H1 (cell line): ENCODE results near the gene FFAR2. TPM values are rescaled to one million over a fixed set of nuclear protein-coding genes. Genes with fewer than 3 reads are reported as not detected.

ENCODE experiments used
- CTCF ChIA-PET: fragments of 300-600 bp; sonication (Branson Sonifier 250); formaldehyde crosslinking; loops from one replicate; lab custom pipeline; 2021; ENCODE audit not compliant: partially characterized antibody; lab: Charles Lee
- POLR2A ChIA-PET: fragments of 300-600 bp; sonication (Branson Sonifier 250); formaldehyde crosslinking; loops from one replicate; lab custom pipeline; 2021; ENCODE audit warnings: inconsistent platforms; ENCODE audit not compliant: partially characterized antibody; lab: Charles Lee
- DNase-seq, 2 experiments: peaks; one replicate each; pipeline versions ENCODE4 v3.0.0 to v3.0.0-alpha.2; 2010 to 2022; ENCODE audit warnings: low spot score in 2 of 2, low read depth in 1 of 2, mixed read lengths in 1 of 2
- FAIRE-seq: peaks from 2 replicates; lab custom pipeline; 2011; peaks lifted over from hg19 to GRCh38; lab: Jason Lieb, UNC
- H2AFZ ChIP-seq: 2 replicates; pipeline ENCODE4 v1.8.1; 2012; ENCODE audit warnings: low read length, inconsistent platforms
- H2AK5ac ChIP-seq: 2 replicates; pipeline ENCODE4 v1.6.1; 2013; ENCODE audit warnings: low read depth, low read length
- H2BK120ac ChIP-seq: replicated peaks from 2 replicates; pipeline ENCODE3; 2013; ENCODE audit warnings: low read depth, low read length, inconsistent platforms
- H2BK12ac ChIP-seq: 2 replicates; pipeline ENCODE4 v1.6.1; 2013; ENCODE audit warnings: low read depth, low read length
- H2BK15ac ChIP-seq: 2 replicates; pipeline ENCODE4 v1.6.1; 2013; ENCODE audit warnings: low read length
- H2BK20ac ChIP-seq: 2 replicates; pipeline ENCODE4 v1.6.1; 2013; ENCODE audit warnings: low read length
- H2BK5ac ChIP-seq: 2 replicates; pipeline ENCODE4 v1.6.1; 2013; ENCODE audit warnings: low read depth, low read length
- H3K14ac ChIP-seq: 2 replicates; pipeline ENCODE4 v1.6.1; 2013; ENCODE audit warnings: inconsistent platforms; ENCODE audit not compliant: insufficient read length
- H3K18ac ChIP-seq: 2 replicates; pipeline ENCODE4 v1.6.1; 2013; ENCODE audit warnings: low read length; ENCODE audit errors: extremely low read depth
- H3K23ac ChIP-seq: 2 replicates; pipeline ENCODE4 v1.6.1; 2013; ENCODE audit warnings: inconsistent platforms; ENCODE audit not compliant: insufficient read length
- H3K23me2 ChIP-seq: 2 replicates; pipeline ENCODE4 v1.6.1; 2013; ENCODE audit warnings: low read depth, low read length
- H3K27ac ChIP-seq: 2 replicates; pipeline ENCODE4 v1.6.1; 2011; ENCODE audit warnings: low read depth, low read length, inconsistent platforms
- H3K27me3 ChIP-seq, 4 experiments: replicated peaks in 1 of 4; 1 replicate in 1 of 4; 2 replicates in 3 of 4; pipeline versions ENCODE4 v1.6.1 to v1.8.1; 2011 to 2013; ENCODE audit warnings: low read length in 3 of 4, mild to moderate bottlenecking in 3 of 4, inconsistent platforms in 2 of 4, mixed read lengths in 2 of 4, moderate library complexity in 1 of 4; ENCODE audit not compliant: control insufficient read depth in 3 of 4, insufficient read depth in 3 of 4; ENCODE audit errors: extremely low read depth in 1 of 4
- H3K36me3 ChIP-seq, 4 experiments: 2 replicates each; pipeline versions ENCODE4 v1.6.1 to v1.8.1; 2011 to 2013; ENCODE audit warnings: mild to moderate bottlenecking in 4 of 4, low read length in 3 of 4, moderate library complexity in 2 of 4, control low read depth in 1 of 4, inconsistent platforms in 1 of 4; ENCODE audit not compliant: insufficient read depth in 4 of 4, control insufficient read depth in 2 of 4
- H3K4ac ChIP-seq: replicated peaks from 2 replicates; pipeline ENCODE3; 2013; ENCODE audit warnings: low read length, low read depth, mixed read lengths, inconsistent platforms; ENCODE audit not compliant: insufficient read length
- H3K4me1 ChIP-seq, 4 experiments: replicated peaks in 1 of 4; 1 replicate in 1 of 4; 2 replicates in 3 of 4; pipeline versions ENCODE4 v1.6.1 to v1.8.1; 2011 to 2013; ENCODE audit warnings: low read length in 3 of 4, inconsistent platforms in 2 of 4, mixed read lengths in 1 of 4; ENCODE audit not compliant: insufficient read depth in 4 of 4, control insufficient read depth in 3 of 4
- H3K4me2 ChIP-seq, 2 experiments: 2 replicates each; pipeline versions ENCODE4 v1.6.1 to v1.8.1; 2011 to 2013; ENCODE audit warnings: low read depth in 2 of 2, low read length in 2 of 2, control low read depth in 1 of 2, inconsistent platforms in 1 of 2, mild to moderate bottlenecking in 1 of 2; ENCODE audit not compliant: insufficient read depth in 1 of 2
- H3K4me3 ChIP-seq, 4 experiments: fragments of 200-600, 300-600 bp in 1 of 4; sonication (generic), shearing (Covaris generic), sonication (Bioruptor Twin) in 1 of 4; 2 replicates each; pipeline versions ENCODE4 v1.5.1 to v1.8.1; 2011 to 2016; ENCODE audit warnings: low read length in 4 of 4, low read depth in 3 of 4, control low read depth in 2 of 4, inconsistent platforms in 2 of 4, mild to moderate bottlenecking in 2 of 4, mixed read lengths in 1 of 4, moderate library complexity in 1 of 4; ENCODE audit not compliant: insufficient read depth in 2 of 4; ENCODE audit errors: extremely low read depth in 1 of 4
- H3K56ac ChIP-seq: replicated peaks from 2 replicates; pipeline ENCODE3; 2013; ENCODE audit warnings: low read depth, mild to moderate bottlenecking, mixed read lengths, low read length, inconsistent platforms; ENCODE audit not compliant: insufficient read length
- H3K79me1 ChIP-seq: 2 replicates; pipeline ENCODE4 v1.6.1; 2013; ENCODE audit warnings: low read depth, low read length, control low read depth
- H3K79me2 ChIP-seq, 2 experiments: 2 replicates each; pipeline versions ENCODE4 v1.6.1 to v1.8.1; 2012 to 2013; ENCODE audit warnings: low read length in 2 of 2, mild to moderate bottlenecking in 2 of 2, inconsistent platforms in 1 of 2; ENCODE audit not compliant: insufficient read depth in 2 of 2, control insufficient read depth in 1 of 2
- H3K9ac ChIP-seq, 4 experiments: replicated peaks in 1 of 4; 1 replicate in 1 of 4; 2 replicates in 3 of 4; pipeline versions ENCODE4 v1.6.1 to v1.8.1; 2011 to 2013; ENCODE audit warnings: low read depth in 3 of 4, low read length in 3 of 4, control low read depth in 2 of 4, mild to moderate bottlenecking in 2 of 4, moderate library complexity in 2 of 4, inconsistent platforms in 1 of 4; ENCODE audit errors: extremely low read depth in 1 of 4
- H3K9me3 ChIP-seq, 2 experiments: 2 replicates each; pipeline versions ENCODE4 v1.6.1 to v1.8.1; 2012 to 2013; ENCODE audit warnings: mild to moderate bottlenecking in 2 of 2, moderate library complexity in 2 of 2, control low read depth in 1 of 2, inconsistent platforms in 1 of 2, low read depth in 1 of 2, low read length in 1 of 2, mixed read lengths in 1 of 2; ENCODE audit not compliant: insufficient read depth in 2 of 2
- H4K20me1 ChIP-seq, 2 experiments: replicated peaks in 1 of 2; 2 replicates each; pipeline versions ENCODE3 to v1.8.1; 2011 to 2013; ENCODE audit warnings: inconsistent platforms in 2 of 2, low read length in 2 of 2, mild to moderate bottlenecking in 1 of 2; ENCODE audit not compliant: insufficient read depth in 2 of 2, control insufficient read depth in 1 of 2
- H4K5ac ChIP-seq: 2 replicates; pipeline ENCODE4 v1.6.1; 2013; ENCODE audit warnings: low read length, low read depth, mixed read lengths, inconsistent platforms; ENCODE audit not compliant: insufficient read length
- H4K8ac ChIP-seq: 2 replicates; pipeline ENCODE4 v1.8.0; 2013; ENCODE audit warnings: mild to moderate bottlenecking, moderate library complexity, low read length, inconsistent platforms; ENCODE audit not compliant: insufficient read depth; ENCODE audit errors: extremely low read depth
- H4K91ac ChIP-seq: replicated peaks from 2 replicates; pipeline ENCODE3; 2013; ENCODE audit warnings: low read length, mixed read lengths, inconsistent platforms; ENCODE audit not compliant: insufficient read length
- CBX5 ChIP-seq: fragments of 300-800, 300-1000 bp; sonication (generic); IDR thresholded peaks from 2 replicates; pipeline ENCODE4 v1.7.1; 2016; ENCODE audit warnings: antibody characterized with exemption, low read length, low read depth
- SIX5 ChIP-seq: IDR thresholded peaks from 2 replicates; pipeline ENCODE4 v1.6.1; 2011; ENCODE audit warnings: mild to moderate bottlenecking, low read depth, low read length
- SRF ChIP-seq: IDR thresholded peaks from 2 replicates; pipeline ENCODE4 v1.6.1; 2011; ENCODE audit warnings: mild to moderate bottlenecking, low read depth, low read length, moderate library complexity
- WGBS, 2 experiments: shearing (Covaris generic) in 1 of 2; methylation state at CpG; one replicate each; pipeline versions ENCODE4 v1.1.6 to v1.1.7; 2013 to 2015; ENCODE audit warnings: low lambda C conversion rate in 2 of 2, mixed read lengths in 2 of 2, inconsistent platforms in 1 of 2, low coverage in 1 of 2, missing lambda C conversion rate in 1 of 2; ENCODE audit not compliant: insufficient replicate concordance in 2 of 2, insufficient coverage in 1 of 2, insufficient read length in 1 of 2; ENCODE audit errors: extremely low coverage in 1 of 2, missing lambda C conversion rate in 1 of 2; 5-methylcytosine and 5-hydroxymethylcytosine counted together
- polyA plus RNA-seq, 7 experiments: library from polyadenylated mRNA; depleted of rRNA in 3 of 7; stranded (reverse) in 5 of 7; unstranded in 2 of 7; fragments of >200 nt in 5 of 7; fragments of 200-250 nt in 2 of 7; gene quantifications; 1 replicate in 5 of 7; 2 replicates in 1 of 7; 4 replicates in 1 of 7; pipeline versions ENCODE4 v1.2.1 to v1.2.3, GENCODE V29; 2011 to 2013; ENCODE audit warnings: missing spikeins in 2 of 7, mixed read lengths in 2 of 7
- total RNA-seq: library from RNA; stranded (reverse); fragmentation: NEBNext Ultra II Directional; extraction: Animal tissue kit (Norgen Biotek cat#: 25700); gene quantifications from 2 replicates; pipeline ENCODE4 v1.2.1, GENCODE V29; 2021

Gene FFAR2
- total and polyA plus RNA-seq, 2 of the 8 experiments (the other 6 are each of a cell fraction or from before 2014, with no cell fraction given): not detected

- H3K79me2 ChIP-seq: no peaks in the 10 kb centered on the region
- no peak overlapping the region for H3K4me3 ChIP-seq
- no peak for FAIRE-seq
- no peak overlapping the region for H4K91ac ChIP-seq
- WGBS, 2 experiments: 81% methylated on average over 5 of the region's 5 CpGs; no CpG with 5 or more reads in 1 of the 2 experiments
- no peak overlapping the region for H3K4ac ChIP-seq
- no peak overlapping the region for H3K27ac ChIP-seq
- no peak overlapping the region for H3K4me2 ChIP-seq
- H3K56ac ChIP-seq: no peak overlapping the region
- H2AK5ac ChIP-seq: no peak overlapping the region
- no peak overlapping the region for H4K5ac ChIP-seq
- no peaks in the 10 kb centered on the region for H3K23me2 ChIP-seq
- H3K23ac ChIP-seq: no peak overlapping the region
- no peak overlapping the region for H2BK120ac ChIP-seq
- no peak overlapping the region for H3K14ac ChIP-seq
- H4K8ac ChIP-seq: no peak overlapping the region
- H3K9ac ChIP-seq: no peak overlapping the region; a peak in 1 of 7 replicates
- ChIA-PET CTCF (interaction anchor here (0.6 kb wide), 1 partner anchor 21 kb away, joined by 3 read pairs; no protein-coding TSS in a partner anchor), POLR2A (no interaction called here)
- no peak overlapping the region for H2BK5ac ChIP-seq
- no peak overlapping the region for H2BK20ac ChIP-seq
- TF ChIP-seq CBX5 (no peak), SRF (no peak), SIX5 (no peak)
- no peak overlapping the region for H2BK12ac ChIP-seq
- H3K4me1 ChIP-seq: no peaks in the 10 kb centered on the region
- H3K18ac ChIP-seq: no peak overlapping the region
- no peaks in the 10 kb centered on the region for H3K9me3 ChIP-seq
- no peaks in the 10 kb centered on the region for H3K27me3 ChIP-seq
- no peak overlapping the region for H2BK15ac ChIP-seq
- no peaks in the 10 kb centered on the region for H4K20me1 ChIP-seq
- H2AFZ ChIP-seq: no peak overlapping the region
- no peak for DNase-seq
- H3K79me1 ChIP-seq: no peaks in the 10 kb centered on the region
- H3K36me3 ChIP-seq: no peaks in the 10 kb centered on the region
Observed at GRCh38 chr19:35438527-35438926, 9.5 kb upstream of the FFAR2 start.
